ENCODE measurements around the gene RDH5.

RDH5 gene, protein sequence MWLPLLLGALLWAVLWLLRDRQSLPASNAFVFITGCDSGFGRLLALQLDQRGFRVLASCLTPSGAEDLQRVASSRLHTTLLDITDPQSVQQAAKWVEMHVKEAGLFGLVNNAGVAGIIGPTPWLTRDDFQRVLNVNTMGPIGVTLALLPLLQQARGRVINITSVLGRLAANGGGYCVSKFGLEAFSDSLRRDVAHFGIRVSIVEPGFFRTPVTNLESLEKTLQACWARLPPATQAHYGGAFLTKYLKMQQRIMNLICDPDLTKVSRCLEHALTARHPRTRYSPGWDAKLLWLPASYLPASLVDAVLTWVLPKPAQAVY

DNA sequence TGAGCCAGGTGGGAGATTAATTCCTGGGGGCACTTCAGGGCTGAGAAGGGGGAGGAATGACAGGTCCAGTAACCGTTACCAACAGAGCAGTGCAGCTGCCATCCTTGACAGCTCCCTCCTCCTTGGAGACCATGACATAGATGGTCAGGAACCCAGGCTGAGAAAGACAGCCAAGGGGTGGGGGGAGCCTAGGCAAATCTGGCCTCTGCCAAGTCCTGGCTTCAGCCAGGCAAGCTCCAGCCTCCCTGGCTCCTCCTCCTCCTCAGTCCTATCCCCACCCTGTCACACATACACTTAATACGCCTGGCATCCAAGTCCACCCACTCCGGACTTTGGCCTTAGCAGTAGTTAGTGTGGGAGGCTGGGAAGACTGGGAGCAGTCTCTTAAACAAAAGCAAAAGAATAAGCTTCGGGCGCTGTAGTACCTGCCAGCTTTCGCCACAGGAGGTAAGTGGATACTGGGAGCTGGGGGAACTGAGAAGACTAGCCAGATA lies at the start of gene RDH5:
Gene RDH5 (plus strand): TSS at position 323 of the 494 bp plus-strand sequence. CDS start 792 bp downstream, outside the sequence.
- no peak for DNase-seq (ENCODE audit: low read depth)

DNA sequence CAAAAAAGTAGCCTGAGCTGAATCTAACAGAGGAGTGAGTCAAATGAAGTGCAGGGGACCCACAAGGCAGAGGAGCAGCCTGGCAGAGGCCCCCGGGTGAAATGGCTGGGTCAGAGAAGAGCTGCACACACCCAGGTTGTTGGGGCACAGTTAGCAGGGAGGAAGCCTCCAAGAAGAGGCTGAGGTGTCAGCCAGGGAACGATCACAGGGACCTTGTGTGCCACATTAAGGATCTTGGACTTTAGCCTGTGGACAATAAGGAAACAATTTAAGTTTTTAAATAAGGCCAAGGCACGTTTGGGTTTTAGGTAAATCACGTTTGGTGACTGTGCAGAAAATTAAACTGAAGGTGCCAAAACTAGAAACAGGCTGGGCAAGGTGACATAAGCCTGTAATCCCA lies 48.4 kb upstream of the RDH5 start:
- no peak for DNase-seq (ENCODE audit: low read depth)

DNA sequence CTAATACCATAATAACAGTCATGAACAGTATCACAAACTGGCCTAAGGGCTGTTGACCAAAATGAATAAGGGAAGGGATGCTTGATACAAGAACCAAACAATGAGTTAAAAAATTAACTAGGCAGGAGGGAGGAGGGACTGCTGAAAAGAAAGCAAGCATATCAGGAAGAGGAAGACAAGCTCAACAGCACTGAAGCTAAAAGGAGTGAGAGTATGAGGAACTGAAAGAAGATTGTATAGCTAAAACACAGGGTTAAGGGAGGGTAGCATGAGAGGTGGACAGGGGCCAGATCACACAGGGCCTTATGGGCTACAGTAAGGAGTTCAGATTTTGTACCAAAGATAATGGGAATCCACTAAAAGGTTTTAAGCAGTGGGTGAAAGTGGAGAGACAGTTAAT lies 46.6 kb upstream of the RDH5 start:
- no peak for DNase-seq (ENCODE audit: low read depth)

DNA sequence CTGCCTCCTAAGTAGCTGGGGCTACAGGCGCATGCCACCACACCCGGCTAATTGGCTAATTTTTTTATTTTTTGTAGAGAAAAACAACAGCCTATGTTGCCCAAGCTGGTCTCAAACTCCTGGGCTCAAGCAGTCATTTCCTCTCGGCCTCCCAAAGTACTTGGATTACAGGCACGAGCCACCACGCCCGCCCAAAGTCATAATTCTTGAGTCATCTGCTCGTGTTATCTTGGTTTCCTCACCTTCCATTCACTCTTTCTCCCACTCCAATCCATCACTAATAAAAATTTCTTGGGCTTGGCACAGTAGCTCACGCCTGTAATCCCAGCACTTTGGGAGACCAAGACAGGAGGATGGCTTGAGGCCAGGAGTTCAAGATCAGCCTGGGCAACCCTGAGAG lies 44.5 kb upstream of the RDH5 start:
- DNase-seq (ENCODE audit: low read depth), result no peak

DNA sequence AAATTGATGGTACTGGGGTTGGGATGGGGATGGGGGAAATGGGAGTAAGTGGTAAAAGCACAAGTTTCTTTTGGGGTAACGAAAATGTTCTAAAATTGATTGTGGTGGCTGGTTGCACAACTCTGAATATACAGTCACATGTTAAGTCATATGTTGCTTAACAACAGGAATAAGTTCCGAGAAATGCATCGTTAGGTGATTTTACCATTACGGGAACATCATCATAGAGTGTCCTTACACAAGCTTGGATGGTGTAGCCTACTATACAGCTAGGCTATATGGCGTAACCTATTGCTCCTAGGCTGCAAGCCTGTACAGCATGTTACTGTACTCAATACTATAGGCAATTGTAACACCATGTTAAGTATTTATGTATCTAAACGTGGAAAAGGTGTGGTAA lies 43.5 kb upstream of the RDH5 start:
- DNase-seq (ENCODE audit: low read depth), result no peak

DNA sequence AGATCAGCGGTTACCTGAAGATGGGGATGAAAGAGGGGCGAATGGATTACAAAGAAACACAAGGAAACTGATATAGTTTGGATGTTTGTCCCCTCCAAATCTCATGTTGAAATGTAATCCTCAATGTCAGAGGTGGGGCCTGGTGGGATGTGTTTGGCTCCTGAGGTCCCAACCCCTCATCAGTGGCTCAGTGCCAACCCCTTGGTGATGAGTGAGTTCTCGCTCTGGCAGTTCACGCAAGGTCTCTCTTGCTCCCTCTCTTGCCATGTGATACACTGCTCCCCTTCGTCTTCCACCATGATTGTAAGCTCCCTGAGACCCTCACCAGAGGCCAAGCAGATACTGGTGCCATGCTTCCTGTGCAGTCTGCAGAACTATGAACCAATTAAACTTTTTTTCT lies 40.5 kb upstream of the RDH5 start:
- DNase-seq (ENCODE audit: low read depth), result no peak

DNA sequence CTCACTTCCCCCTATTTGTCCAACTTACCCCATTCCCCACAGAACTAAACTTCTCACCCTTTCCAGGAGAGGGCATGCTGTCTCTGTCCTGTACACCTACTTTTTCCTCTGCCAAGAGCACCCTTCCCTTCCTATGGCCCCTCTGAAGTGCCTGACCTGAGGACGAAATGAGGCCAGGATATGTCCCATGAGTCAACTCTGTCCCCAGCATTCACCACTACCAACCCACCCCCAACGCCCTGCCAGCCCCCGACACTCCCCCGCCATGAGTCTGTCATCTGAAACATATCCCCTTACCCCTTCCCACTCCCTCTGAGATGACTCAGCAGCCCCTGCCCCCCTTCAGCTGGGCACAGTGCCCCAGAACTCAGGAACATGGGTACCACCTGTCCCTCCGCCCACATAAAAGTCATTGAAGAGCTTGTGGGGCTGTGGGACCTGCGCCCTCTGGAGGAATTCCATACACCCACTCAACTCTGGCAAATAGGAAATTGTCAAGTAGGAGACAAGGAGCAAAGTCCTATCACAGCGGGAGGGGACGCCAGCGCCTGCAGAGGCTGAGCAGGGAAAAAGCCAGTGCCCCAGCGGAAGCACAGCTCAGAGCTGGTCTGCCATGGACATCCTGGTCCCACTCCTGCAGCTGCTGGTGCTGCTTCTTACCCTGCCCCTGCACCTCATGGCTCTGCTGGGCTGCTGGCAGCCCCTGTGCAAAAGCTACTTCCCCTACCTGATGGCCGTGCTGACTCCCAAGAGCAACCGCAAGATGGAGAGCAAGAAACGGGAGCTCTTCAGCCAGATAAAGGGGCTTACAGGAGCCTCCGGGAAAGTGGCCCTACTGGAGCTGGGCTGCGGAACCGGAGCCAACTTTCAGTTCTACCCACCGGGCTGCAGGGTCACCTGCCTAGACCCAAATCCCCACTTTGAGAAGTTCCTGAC lies 38.8 kb upstream of the RDH5 start:
- no peak for DNase-seq (ENCODE audit: low read depth)

DNA sequence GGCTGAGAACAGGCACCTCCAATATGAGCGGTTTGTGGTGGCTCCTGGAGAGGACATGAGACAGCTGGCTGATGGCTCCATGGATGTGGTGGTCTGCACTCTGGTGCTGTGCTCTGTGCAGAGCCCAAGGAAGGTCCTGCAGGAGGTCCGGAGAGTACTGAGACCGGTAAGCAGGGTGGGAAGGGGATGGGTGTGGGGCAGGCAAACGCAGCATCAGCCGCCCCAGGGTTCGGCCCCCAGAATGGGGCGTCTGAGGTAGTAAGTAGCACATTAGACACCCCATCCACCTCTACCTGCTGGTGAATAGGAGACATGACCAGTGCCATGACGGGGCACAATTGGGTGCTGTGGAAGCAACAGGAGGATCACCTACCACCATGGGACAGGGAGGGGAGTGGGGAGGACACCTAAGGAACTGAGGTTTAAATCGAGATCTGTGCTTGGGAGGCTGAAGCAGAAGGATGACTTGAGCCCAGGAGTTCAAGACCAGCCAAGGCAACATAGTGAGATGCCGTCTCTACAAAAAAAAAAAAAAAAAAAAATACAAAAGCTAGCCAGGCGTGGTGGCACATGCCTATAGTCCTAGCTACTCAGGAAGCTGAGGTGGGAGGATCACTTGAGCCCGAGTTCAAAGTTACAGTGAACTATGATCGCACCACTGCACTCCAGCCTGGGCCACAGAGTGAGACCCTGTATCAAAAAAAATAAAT lies 38.0 kb upstream of the RDH5 start:
- no peak for DNase-seq (ENCODE audit: low read depth)

DNA sequence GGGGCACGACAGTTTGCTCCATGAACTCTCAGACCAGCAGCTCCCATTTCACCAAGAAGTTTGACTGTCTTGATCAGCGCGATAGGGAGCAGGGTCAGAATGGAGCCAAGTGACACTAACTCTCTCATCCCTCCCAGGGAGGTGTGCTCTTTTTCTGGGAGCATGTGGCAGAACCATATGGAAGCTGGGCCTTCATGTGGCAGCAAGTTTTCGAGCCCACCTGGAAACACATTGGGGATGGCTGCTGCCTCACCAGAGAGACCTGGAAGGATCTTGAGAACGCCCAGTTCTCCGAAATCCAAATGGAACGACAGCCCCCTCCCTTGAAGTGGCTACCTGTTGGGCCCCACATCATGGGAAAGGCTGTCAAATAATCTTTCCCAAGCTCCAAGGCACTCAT lies 36.5 kb upstream of the RDH5 start:
- no peak for DNase-seq (ENCODE audit: low read depth)

DNA sequence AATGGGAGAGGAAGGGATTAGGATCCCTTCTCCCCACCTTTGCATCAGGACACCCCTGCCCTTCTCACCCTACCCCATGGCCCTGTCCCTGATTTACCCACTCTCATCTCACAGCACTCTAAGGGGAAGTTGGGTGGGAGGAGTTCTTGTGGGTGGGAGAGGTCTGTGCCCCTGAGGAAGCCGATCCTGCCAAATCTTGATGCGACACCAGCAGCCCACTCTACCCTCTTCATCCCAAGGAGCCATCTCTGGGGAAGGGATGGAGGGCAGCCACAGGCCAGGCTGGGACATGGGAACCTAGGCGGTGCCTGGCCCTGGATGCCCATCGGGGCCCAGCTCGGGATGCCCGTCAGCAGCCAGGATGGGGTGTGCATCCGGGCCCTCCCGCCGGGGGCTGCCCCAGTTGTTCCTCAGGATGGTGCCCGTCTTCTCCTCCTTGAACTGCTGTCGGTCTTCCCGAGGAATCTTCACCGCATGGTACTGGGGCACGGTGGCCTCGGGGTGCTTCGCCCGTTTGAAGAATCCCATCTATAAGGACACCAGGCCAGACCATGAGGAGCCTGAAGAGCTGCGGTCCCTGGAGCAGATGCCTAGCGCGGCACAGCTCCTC lies 35.3 kb upstream of the RDH5 start:
- no peak for DNase-seq (ENCODE audit: low read depth)

DNA sequence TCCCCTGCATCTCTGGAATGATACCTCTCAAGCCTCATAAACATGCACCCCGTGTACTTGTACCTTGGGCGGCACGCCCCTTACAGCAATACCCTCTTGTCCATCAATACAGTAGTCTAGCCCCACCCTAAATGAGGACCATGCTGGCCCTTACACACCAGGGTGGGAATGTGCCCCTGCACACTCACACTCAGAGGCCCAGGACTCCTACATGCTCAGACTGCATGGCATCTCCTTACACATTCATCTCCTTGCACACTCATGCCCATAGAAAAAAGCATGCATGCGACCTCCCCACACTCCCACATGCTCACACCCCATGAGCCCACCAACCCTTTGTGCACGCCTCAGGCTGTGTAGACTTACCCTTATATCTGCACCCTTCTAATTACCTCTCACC lies 34.5 kb upstream of the RDH5 start:
- no peak for DNase-seq (ENCODE audit: low read depth)

DNA sequence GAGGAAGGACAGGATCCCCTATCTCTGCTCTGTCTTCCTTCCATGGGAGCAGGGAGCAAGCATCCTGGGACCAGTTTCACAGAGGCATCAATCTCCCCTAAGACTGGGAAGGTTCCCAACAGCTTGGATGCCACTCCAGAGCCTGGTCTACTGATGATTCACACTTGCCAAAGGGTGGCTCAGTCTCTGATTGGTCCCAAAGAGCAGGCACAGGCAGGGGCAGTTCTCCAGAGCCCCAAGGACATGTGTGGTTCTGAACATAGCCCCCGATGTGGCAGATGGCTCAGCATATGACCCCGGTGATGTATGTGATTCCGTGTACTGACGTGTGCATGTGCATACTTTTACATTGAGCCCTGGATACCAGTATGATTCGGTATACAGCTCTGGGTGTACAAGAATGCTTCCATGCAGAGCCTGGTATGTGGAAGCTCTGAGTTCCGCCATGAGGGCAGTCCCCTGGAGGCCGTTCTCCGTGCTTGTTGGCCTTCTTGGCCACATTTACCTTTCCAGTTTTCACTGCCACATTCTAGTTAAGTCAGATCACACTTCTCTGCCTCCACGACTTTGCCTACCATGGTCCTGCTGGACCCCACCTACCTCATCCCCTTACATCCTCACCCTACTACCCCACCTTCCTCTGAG lies 33.7 kb upstream of the RDH5 start:
- DNase-seq (ENCODE audit: low read depth), result no peak

DNA sequence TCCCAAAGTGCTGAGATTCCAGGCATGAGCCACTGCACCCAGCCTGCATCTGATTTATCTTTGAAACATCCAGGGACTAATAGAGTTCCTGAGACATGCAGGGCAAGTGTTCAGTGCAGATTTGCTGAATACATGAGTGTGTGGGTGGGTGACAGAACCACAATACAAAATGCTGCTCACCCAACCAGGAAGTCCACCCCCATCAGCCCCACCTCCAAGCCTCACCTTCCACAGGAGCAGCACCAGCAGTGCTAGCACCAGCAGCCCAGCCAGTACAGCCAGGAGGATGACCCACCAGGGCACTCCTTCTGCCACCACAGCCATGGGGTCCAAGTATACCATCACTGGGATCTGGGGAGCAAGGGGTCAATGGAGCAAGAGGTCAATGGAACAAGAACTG lies 32.4 kb upstream of the RDH5 start:
- no peak for DNase-seq (ENCODE audit: low read depth)

DNA sequence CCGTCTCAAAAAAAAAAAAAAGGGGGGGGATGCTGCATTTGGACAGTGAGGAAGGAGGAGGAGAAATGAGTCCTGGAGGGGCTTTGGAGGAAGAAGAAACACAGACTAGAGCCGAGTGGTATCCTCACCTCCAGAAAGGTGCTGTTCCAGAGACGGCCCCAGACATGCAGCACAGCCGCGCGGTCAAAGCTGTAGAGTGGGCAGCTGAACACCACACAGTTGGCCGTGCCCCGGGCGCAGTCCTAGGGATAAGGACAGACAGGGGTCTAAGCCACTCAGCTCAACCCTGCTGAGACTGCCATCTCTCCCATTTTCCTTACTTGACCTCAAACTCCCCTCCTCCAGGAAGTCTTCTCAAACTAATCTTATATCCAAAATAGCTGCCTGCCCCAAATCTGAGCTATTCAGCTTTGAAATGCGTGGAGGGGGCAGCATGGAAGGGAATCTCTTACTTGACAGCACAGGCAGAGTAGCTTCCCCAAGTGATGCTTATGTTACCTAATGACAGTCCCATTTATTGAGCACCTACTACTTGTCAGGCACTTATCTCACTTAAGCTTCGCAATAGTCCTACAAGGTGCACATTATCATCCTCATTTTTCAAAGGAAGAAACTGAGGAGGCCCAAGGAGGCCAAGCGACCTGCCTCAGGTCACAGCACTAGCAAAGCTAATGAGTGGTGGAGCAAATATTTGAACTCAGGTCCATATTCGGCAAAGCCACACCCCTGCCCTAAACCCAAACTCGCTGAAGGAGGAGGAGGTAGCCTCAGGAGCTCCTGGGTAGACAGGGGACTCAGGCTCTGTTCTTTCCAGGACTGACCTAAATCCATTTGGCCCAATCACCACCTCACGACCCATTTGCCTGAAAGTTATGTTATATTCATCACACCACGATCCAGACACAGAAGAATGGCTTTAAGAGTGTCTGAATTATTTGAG lies 31.2 kb upstream of the RDH5 start:
- no peak for DNase-seq (ENCODE audit: low read depth)

DNA sequence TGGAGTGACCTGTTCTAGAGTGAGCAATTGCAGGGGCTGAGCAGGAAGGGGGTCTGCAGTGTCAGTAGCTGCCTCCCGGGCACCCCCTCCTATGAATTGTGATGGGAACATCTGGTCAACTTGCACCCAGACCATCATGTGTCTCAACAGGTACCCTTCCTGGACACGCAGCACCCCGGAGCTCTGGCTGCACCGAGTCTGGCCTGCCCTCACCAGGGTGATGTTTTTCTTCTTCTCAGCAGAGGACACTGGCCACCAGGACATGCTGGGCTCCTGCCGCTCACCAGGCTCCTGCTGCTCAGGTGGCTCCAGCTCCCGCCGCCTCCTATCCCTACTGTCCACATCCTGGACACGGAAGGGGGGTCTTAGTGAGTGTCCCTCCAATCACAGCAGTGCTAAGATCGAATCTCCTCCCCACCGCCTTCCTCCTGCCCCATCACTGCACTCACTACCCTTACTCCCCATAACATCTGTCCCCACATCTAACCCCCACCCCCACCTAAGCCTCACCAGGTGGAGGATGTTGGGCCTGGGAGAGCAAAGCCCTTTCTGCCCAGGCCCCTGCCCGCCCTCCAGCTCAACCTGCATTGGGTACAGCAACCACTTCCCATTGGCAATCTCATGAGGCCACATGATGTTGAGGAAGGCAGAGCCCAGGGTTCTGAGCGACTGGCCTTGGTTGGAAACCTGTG lies 27.4 kb upstream of the RDH5 start:
- no peak for DNase-seq (ENCODE audit: low read depth)

DNA sequence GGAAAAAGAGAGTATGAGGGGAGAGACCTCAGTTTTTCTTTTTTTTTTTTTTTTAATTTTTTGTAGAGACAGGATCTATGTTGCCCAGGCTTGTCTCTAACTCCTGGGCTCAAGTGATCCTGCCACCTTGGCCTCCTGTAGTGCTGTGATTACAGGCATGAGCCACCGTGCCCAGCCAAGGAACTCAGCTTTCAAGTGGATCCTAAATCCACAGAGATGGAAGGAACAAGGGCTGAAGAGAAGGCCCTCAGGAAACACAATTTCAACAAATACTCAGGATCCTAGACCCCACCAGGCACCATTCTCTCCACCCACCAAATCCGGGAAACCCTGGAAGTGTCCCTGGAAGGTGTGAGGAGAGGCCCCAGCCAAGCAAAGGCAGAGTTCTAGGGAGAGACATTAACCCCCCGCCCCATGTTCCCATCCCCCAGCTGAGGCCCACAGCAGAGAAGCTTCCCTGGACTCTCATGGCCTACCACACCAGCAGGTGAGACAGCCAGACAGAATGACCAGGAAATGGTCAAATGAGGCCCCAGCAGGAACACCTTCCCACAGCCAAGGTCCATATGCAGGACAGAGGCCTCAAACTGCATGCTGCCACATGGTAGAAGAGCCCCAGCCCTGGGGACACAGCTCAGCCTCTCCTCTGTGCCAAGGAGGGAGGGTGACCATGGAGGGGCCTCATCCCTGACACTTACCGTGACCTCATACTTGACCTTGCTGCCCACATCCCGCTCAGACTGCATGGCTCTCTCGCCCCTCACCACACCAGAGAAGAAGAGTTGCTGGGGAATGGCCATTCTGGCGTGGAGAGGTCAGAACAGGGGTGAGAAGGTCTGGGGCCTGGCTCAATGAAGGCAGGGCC lies 26.6 kb upstream of the RDH5 start:
- no peak for DNase-seq (ENCODE audit: low read depth)

DNA sequence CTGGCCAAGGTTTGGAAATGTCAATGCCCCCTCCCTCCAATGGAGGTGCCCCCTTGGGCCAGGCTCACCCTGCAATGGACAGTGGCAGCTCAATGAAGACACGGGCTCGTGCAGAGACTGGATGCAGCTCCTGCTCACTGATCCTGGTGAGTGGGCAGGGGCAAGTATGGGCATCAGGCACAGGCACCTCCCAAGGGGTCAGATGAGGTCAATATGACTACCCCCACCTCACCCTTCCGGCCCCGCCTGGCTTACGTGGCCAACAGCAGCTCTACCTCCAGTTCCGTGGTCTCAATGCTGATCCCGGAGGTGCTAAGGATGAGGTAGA lies 26.0 kb upstream of the RDH5 start:
- no peak for DNase-seq (ENCODE audit: low read depth)

DNA sequence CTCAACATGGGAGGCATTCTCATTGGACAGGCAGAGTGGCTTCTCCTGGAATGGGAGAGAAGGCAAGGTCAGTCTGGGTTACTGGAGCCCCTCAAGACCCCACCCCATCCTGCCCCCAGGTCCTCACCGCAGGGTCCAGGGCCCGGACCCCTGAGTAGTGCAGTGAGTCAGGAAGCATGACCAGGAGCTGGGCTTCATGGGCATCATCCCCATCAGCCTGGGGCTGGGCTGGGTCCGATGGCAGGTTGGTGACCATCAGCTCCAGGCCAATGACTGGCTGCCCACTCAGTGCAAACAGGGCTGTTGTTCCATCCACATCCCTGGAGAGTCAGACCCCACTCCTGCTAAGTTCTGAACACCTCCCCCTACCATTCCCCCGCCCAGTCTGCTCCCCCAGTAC lies 25.5 kb upstream of the RDH5 start:
- DNase-seq (ENCODE audit: low read depth), result no peak

DNA sequence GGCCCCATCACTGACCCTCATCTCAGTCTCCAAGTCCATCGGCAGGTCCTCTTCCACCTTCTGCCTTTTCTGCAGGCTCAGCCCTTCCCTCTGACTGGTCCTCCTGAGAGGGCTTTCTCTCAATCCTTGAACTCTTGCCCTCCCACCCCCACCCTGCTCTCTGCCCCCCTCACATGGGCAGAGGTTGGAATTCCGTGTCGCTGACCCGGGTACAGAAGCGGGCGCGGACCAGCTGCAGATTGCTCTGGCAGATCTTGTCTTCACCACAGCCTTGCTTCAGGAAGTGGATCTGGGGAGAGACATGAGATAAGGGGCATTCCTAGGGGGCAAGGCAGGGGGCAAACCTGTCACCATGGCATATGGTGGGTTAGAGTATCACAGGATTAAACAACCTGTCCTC lies 24.8 kb upstream of the RDH5 start:
- DNase-seq (ENCODE audit: low read depth), result no peak

Measured in stimulated activated CD8-positive, alpha-beta memory T cell treated with anti-CD3 and anti-CD28 coated beads, Interleukin-7, amount 100 ng/mL, for 24 hours (primary cell).